K562 (cell line): ENCODE data around the gene ZNF343.

Experiments
- SP2 ChIP-seq: IDR thresholded peaks from 2 replicates; pipeline ENCODE4 v1.6.1; 2011; ENCODE audit warnings: mild to moderate bottlenecking, low read depth, low read length, moderate library complexity; ENCODE audit not compliant: poor library complexity, severe bottlenecking; ENCODE audit errors: extremely low read depth
- ZNF274 ChIP-seq: IDR thresholded peaks from 2 replicates; pipeline ENCODE4 v1.6.1; 2011; ENCODE audit warnings: low read depth, mild to moderate bottlenecking, low read length, moderate library complexity, borderline replicate concordance

DNA sequence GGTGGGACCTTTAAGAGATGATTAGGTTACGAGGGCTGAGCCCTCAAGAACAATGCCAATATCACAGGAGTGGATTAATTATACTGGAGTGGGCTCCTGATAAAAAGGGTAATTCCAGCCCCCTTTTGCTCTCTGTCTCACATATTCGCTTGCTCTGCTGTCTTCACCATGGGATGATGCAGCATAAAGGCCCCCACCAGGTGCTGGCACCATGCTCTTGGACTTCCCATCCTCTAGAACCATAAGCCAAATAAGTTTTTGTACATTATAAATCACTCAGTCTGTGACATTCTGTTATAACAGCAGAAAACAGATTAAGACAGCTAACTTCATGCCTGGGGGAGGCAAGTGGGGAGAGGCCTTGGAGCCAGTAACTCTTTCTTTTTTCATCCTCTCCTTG, 28.3 kb downstream of the ZNF343 start:
- TF ChIP-seq ZNF274 (no peak), SP2 (no peak)
